GM18502 (cell line): ENCODE results near the gene IFNA7.
"Not testable (repeated sequence)": the region's sequence is repeated elsewhere in the genome, so short reads cannot be mapped to it uniquely, and the experiment has no call there.

Source experiments
- ATAC-seq: cut with Tn5 transposase; IDR thresholded peaks from one replicate; pipeline ENCODE4 v1.9.1; 2021; ENCODE audit warnings: mild to moderate bottlenecking; ENCODE audit not compliant: unreplicated experiment, poor library complexity

IFNA7 gene

DNA sequence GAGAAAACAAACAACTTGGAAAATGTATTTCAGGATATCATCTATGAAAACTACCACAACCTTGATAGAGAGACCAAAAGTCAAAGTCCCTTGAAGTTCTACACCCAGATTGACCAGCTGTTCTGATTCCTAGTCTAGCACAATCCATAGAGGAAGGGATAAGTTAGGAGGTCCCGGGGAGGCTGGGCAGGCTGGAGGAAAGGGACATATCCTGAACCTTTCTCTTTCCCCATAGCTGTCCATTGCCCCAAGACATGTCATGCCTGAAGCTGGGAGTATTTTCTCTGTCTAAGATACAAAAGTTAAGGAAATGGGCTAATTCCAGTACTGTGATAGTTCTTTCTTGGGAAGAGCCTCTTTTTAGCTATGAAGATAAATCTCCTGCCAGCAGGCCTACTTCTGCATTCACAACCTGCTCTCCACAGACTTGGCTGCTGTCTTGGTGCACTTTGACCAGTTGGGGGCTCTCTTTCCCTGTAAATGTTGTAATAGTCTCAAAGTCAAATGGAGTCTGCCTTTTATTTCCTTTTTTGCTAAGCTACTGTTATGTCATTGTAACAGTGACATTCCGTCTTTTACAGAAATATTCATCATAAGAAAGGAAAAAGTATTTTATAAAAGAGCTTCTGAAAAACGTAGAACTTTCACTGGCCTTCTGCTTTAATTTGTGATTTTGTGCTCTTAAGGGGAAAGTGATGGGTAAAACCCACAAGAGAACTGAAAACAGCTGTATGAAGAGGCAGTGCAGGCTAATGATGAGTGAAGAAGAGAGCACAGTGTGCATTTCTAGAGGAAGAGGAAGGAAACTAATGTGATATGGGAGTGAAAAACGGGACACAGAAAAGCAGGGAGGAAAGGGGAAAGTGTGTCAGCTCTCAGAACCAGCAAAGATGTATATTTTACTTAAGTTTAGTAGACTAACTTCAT is 18.9 kb downstream of the IFNA7 start:
- ATAC-seq, result peak; percentile 96

DNA sequence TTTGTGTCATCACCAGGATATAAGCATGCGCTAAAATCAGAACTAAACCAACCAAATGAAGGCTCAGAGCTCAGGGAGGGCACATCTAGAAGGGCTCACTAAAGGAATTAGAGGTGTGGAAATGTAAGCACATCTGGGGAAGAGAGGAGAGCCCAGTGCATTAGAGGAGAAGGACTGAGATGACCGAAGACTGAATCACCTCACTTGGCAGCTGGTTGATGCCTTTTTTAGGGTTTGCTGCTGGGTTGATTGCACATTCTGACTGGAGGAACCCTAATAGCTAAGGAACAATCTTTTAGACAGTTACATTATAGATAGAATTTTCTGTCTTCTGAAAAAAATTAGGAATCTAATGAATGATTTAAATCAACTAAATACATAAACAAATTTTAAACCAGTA is 27.3 kb downstream of the IFNA7 start:
- ATAC-seq, result no peak

DNA sequence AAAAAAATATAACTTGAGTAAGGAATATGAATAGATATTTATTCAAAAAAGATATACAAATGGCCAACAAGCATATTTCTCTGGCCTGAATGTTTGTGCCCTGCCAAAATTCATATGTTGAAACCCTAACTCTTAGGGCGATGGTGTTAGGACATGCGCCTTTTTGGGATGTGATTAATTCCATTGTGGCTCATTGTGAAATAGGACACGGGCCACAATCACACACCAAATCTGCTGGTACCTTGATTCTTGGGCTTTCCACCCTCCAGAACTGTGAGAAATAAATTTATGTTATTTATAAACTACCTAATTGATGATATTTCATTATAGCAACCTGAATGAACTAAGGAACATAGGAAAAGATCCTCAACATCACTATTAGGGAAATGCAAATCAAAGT is 29.8 kb downstream of the IFNA7 start:
- no peak for ATAC-seq

DNA sequence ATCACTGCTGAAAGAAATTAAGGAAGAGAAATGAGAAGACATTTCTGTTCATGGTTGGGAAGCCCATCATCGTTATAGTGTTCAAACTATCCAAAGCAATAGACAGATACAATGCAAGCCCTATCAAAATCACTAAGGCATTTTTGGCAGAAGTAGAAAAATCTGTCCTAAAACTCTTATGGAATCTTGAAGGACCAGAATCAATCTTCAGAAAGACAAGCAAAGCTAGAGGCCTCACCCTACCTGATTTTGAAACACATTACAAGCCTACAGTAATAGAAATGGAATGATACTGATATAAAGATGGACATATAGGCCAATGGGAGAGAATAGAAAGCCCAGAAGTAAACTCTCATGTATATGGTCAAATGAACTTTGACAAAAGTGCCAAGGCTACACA is 30.7 kb downstream of the IFNA7 start:
- no peak for ATAC-seq

DNA sequence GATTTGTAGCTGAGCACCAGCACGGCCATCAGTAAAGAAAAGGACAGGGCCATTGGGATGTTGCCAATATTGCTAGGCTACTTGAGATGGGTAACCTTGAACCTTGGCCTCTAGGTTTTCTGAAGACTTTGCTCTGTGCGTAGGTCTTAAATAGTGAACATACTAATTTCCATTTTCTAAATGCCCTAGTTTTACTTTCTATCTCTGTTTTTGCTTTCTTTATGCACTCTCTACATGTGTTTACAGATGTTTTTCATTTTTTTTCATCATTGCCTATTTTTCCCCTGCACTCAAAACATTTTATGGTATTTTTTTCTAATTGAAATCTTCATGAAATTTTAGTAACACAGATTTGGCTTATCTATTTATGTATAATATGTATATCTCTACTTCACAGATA is 35.4 kb downstream of the IFNA7 start, which contains the start of gene IFNA21:
IFNA21 (minus strand) TSS at position 101 of the 400 bp plus-strand sequence; CDS start at position 53, 48 bp downstream.
- ATAC-seq, result not testable (repeated sequence)

DNA sequence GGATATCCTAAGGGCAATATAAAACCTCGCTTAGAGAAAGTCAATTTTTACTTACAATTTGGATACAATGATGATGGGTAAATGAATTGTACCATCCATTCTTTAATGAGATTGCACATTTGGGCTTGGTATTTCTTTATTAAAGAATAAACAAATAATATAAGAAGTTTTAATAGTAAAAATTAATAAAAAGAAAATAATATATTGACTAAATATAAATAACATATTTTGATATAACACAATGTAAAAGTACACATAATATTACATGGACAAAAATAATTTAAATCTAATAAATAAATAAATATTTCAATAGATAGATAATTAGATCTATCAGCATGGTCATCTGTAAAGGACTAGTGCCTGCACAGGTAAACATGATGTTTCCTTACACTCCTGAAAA is 36.5 kb downstream of the IFNA7 start:
- ATAC-seq, result no peak

DNA sequence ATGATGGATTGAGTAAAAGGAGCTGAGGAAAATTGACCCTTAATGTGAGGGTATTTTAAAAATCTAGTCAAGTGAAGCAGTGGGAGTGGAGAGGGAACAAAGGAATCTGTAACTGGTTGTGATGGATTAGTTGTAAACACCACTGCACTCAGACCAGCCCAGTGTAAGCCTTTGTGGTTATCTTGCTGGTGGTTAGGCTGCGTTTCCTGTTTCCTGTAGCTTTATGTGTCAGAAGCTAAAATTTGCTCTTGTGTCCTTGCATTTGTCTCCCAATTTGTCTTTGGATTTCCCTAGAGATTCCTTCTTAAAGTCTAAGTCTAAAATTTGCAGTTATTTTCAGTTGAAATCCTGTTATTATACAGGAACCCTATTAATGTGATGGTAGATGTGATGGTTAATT is 41.8 kb downstream of the IFNA7 start:
- ATAC-seq, result peak; percentile 97

DNA sequence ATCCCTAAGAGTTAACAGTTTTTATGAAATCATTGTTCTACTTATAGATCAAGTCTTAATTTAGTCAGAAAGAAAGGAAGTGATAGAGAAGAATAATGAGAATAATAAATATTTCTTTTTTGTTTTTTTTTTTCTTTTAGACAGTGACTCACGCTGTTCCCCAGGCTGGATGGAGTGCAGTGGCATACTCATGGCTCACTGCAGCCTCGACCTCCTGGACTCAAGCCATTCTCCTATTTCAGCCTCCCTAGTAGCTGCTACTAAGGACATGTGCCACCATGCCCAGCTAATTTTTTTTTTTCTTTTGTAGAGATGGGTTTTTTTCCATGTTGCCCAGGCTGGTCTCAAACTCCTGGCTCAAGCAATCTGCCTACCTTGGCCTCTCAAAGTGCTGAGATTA is 46.5 kb downstream of the IFNA7 start:
- ATAC-seq, result no peak

DNA sequence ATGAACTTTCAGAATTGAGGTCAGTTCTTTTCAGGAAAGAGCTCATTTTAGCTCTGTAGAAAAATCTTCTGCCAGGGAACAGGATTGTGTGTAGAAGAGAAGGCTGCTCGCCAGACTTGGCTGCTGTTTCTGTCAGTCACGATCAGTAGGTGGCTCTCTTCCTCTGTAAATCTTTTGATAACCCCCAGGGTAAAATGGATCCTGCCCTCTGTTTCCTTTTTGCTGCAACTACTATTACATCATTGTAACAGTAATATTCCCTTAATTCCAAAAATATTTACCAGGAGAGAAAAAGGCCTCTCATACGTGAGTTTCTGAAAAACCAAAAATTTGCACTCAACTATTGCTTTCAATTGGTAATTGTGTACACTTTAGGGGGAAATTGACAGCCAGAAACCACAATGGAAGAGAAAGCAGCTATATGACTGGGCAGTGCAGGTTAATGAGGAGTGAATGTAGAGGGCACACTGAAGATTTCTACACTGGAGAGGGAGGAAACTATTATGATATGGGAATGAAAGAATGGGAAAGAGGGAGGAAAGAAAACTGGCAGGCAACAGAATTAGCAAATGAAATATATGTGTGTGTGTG is 47.9 kb downstream of the IFNA7 start:
- ATAC-seq, result peak; percentile 89

DNA sequence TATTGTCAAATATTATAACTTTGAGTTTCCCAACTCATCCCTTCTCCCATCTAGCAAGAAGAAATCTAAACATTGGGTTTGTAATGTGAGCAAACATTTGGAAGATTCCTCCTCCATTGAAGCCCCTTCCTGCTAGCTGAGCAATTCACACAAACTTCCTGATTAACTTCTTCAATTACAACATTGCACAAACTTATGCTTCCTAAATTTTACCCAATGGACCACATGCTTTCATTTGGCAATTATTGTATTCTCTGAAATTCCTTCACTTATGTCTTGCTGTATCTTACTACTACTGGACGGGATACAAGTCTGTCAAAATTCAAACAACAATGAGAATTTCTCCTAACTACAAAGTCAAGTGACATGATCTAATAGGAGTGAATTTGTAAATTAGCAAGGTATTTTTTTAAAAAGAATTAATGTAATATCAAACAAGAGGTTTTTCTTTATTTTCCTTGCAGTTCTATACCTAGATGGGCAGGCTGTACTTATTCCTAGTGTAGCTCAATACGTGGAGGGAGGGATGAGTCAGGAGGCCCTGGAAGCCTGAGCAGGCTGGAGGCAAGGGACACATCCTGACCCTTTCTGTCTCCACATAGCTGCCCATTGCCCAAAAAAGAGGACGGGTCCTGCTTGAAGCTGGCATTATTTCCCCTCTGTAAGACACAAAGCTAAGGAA is 48.5 kb downstream of the IFNA7 start:
- peak; percentile 37 for ATAC-seq
